GM10266 (cell line): ENCODE results near the gene KDM4D.

ENCODE experiments used
- DNase-seq: peaks from one replicate; pipeline ENCODE4 v3.0.0; 2012; ENCODE audit errors: extremely low spot score
- CTCF ChIP-seq: IDR thresholded peaks from 2 replicates; pipeline ENCODE4 v1.5.1; 2012; ENCODE audit warnings: mild to moderate bottlenecking, low read depth; ENCODE audit not compliant: control insufficient read depth, insufficient read depth; ENCODE audit errors: missing control alignments

KDM4D gene

GRCh38 chr11:94973099-94973968, at the start of gene KDM4D, which contains the start of gene CWC15:
Gene KDM4D (plus strand): TSS chr11:94973709. CDS start chr11:94997373, 23,664 bp downstream.
Gene CWC15 (minus strand): TSS chr11:94973556. CDS start chr11:94972185, 1,371 bp downstream.
- peak; percentile 90 for DNase-seq
- no peak for TF ChIP-seq CTCF

GRCh38 chr11:94924171-94924572, 49.3 kb upstream of the KDM4D start:
- DNase-seq = no peak
- TF ChIP-seq CTCF = no peak

DNA sequence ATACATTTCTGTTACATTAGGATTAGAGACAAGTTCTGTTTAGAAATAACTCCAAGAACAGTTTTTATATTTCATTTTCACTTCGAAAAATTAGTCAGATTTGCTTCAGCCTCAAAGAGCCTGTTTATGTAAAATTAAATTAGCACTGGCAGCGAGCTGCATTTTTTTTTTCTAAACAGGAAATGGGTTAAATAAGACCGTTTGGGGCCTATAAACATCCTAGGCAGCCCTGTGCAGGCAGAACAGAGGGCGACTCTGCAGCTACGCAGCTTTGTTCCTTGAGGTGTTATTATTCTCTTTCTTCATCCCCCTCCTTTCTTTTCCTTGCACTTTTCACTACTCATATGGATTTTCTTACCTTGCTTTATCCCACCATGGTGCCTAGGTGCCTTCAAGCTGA, 48.9 kb upstream of the KDM4D start:
- TF ChIP-seq CTCF = no peak
- no peak for DNase-seq

DNA sequence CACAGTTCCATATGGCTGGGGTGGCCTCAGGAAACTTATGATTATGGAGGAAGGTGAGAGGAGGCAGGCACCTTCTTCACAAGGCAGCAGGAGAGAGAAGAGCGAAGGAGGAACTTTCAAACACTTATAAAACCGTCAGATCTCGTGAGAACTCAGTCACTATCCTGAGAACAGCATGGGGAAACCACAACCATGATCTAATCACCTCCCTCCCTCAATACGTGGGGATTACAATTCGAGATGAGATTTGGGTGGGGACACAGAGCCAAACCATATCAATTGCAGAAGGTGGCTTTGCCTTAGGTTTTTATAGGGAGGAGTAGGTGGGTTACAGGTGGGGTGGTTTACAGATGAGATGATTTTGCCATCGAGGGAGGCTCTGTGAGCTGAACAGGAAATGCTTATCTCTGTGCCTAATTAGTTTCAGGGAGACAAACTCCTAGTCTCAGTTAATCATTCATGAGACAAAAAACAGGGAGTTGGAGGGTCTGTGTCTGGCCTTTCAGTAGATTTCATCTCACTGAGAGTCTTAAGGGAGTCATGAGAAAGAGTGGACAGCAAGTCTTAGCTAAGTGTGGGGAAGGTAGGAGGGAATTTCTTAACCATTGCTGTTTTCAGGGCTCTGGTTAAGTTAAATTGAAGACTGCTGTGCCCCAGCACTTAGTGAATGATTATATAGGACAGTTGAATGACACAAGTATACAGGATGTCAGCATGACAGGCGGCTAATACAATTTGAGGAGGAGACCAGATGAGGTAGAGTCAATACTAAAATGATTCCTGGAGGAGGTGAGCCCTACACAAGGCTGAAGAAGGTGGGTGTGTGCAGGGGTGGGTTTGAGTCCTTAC, 47.9 kb upstream of the KDM4D start:
- no peak for DNase-seq
- no peak for TF ChIP-seq CTCF

GRCh38 chr11:94926271-94926625, 47.3 kb upstream of the KDM4D start:
- no peak for TF ChIP-seq CTCF
- no peak for DNase-seq

DNA sequence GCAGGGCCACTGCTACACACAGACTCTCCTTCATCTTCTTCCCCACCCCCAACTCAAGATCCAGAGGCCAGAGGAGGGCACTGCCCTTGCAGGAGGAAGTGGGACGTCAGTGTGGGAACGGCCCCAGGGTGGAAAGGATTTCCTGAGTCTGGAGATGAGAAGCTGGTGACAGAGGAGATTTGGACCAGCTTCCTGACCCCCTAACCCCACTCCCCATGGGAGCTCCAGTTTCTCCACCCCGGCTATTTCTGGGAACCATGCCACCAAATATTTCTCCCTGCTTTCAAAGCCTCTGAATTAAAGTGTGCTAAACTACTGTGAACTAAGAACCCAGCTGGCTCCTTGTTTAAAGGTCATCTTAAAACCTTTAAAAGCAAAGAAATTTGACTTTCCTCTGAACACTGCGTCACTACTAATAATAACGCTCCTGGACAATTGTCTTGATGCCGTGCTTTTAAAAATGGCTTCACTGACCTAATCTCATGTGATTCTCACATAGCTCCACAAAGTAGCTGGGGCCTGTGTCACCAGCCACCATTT, 46.7 kb upstream of the KDM4D start:
- no peak for DNase-seq

More for the DNA sequence above, 46.7 kb upstream of the KDM4D start:
- TF ChIP-seq CTCF = no peak
